GM21786 (cell line): ENCODE results near the gene GAL3ST2.
"Not testable (repeated sequence)": the region's sequence is repeated elsewhere in the genome, so short reads cannot be mapped to it uniquely, and the experiment has no call there.

ENCODE experiments used
- ATAC-seq: cut with Tn5 transposase; IDR thresholded peaks from one replicate; pipeline ENCODE4 v1.9.1; 2021; ENCODE audit not compliant: unreplicated experiment

GAL3ST2 gene

DNA sequence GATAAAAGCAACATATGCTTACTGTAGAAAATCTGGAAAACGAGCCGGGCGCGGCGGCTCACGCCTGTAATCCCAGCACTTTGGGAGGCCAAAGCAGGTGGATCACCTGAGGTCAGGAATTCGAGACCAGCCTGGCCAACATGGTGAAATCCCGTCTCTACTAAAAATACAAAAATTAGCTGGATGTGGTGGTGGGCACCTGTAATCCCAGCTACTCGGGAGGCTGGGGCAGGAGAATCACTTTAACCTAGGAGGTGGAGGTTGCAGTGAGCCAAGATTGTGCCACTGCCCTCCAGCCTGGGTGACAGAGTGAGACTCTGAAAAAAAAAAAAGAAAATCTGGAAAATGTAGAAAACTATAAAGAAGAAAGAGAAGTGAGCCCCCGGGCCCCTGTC is 41.2 kb downstream of the GAL3ST2 start:
- ATAC-seq: not testable (repeated sequence)

- ATAC-seq: no peak
Measured at GRCh38 chr2:241818229-241818942, 41.8 kb downstream of the GAL3ST2 start.

DNA sequence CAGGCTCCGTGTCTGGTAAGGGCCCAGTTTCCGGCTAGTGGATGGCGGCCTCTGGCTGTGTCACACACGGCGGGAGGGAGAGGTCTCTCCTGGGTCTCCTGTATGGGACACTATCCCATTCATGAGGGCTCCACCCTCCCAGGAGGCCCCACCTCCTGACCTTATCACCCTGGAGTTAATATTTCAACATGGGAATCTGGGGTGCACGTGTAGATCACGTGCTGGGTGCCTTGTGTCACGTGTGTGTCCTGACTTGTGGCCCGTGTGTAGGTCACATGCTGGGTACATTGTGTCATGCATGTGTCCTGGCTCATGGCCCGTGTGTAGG is 42.3 kb downstream of the GAL3ST2 start:
- no peak for ATAC-seq

DNA sequence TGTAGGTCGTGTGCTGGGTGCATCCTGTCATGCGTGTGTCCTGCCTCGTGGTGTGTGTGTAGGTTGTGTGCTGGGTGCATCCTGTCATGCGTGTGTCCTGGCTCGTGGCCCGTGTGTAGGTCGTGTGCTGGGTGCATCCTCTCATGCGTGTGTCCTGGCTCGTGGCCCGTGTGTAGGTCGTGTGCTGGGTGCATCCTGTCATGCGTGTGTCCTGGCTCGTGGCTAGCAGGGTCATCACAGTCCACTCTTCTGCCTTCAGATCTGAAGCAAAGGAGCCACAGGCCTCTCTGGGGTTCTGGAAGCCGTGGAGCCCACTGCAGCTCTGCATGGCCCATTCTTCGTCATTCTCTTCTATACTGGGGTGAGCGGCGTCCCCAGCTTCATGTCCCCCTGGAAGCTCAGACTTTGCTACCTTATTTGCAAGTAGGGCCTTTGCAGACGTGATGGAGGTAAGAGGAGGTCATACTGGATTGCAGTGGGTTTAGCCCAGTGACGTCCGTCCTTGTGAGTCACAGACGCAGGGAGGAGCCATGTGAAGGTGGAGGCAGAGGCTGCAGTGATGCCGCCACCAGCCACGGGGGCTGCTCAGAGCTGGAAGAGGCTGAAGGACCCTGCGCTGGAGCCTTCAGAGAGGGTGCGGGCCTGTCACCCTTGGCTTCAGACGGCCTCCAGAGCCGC is 43.5 kb downstream of the GAL3ST2 start:
- ATAC-seq: not testable (repeated sequence)

DNA sequence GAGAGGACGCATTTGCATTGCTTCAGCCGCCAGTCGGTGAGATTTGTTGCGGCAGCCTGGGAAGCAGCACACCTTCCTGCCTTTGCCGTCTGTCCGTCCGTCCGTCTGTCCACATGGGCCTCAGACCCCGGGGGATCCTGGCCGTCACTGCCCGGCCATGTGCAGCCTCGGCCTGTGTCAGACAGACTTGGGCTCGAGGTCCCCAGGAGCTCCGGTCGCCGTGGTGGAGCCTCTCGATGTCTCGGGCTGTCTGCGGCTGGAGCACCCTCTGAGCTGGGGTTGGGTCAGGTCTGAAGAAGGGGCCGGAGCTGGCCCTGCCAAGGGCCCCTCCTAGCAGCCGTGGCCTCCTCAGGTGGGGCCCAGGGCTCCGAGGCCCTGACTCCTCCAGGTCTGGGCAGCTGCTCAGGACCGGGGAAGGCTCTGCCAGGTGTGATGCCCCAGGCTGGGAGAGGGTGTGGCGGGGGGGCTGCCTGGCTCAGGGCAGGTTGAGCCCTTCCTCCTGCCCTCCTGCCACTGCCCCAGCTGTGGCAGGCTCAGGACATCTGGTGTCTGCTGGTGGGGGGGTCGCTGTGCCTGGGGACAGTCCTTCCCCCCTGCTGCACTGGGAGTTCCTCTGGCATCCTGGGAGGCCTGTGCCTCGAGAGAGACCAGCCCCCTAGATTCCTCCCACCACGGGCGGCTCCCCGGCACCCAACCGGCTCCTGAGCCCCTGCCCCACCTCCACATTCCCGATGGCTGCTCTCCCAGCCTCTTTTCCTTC is 44.2 kb downstream of the GAL3ST2 start:
- ATAC-seq: no peak

GRCh38 chr2:241821460-241822263 is 45.0 kb downstream of the GAL3ST2 start:
- ATAC-seq: no peak

DNA sequence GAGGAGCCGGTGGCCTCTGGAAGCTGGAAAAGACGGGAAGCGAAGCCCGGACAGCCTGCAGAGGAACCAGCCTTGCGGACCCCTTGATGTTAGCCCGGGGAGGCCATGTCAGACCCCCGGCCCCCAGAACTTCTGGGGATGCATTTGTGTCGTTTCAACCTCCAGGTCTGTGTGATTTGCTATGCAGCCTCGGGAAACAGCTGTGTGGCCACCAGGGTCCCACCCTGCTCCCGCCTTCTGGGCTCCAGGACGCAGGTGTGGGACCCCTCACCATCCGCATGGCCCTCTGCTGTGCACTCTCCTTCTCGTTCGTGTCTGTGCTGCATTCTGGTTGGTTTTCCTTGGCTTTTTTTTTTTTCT is 45.6 kb downstream of the GAL3ST2 start:
- ATAC-seq: no peak

DNA sequence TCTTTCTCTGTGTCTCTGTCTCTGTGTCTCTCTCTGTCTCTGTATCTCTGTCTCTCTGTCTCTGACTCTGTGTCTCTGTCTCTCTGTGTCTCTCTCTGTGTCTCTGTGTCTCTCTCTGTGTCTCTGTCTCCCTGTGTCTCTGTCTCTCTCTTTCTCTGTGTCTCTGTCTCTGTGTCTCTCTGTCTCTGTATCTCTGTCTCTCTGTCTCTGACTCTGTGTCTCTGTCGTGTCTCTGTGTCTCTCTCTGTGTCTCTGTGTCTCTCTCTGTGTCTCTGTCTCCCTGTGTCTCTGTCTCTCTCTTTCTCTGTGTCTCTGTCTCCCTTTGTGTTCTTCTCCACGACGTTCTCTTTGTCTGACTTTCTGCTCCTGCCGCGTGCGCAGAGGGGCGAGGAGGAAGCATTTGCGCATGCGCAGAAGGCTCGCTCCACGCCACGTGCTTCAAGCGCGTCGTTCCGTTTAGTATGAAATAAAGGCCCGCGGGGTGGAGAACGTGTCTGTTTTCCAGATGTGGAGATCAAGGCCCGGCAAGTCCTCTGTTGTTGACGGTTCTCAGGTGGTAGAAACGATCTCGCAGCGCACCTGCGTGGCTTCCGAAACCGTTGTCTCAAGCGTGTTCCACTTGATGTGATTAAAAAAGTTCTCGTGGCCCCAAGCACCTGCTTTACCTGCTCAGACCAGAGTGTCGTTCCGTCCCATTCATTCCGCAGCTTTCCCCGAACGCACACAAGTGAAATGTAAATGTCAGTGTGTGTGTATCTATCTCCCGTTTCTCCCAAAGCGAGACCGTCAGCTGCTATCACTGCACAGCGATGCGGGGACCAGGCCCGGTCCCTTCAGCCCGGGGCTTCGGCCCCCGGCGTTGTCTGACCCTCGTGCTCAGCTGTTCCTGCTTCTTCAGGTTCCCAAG is 47.2 kb downstream of the GAL3ST2 start:
- not testable (repeated sequence) for ATAC-seq

DNA sequence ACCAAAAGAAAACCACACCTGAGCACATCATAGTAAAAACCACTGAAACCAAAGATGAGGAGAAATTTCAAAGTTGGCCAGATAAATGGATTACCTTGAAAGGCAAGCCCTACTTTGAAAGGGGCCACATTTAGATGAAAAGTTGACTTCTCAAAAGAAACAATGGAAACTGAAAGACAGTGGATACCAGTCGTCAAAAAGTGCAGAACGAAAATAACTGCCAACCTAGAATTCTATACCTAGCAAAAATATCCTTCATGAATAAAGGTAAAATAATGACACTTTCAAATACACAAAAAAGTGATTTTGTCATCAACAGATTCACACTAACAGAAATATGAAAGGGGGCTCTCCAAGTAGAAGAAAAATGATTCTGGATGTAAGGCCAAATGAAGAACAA is 50.8 kb downstream of the GAL3ST2 start:
- ATAC-seq: no peak

DNA sequence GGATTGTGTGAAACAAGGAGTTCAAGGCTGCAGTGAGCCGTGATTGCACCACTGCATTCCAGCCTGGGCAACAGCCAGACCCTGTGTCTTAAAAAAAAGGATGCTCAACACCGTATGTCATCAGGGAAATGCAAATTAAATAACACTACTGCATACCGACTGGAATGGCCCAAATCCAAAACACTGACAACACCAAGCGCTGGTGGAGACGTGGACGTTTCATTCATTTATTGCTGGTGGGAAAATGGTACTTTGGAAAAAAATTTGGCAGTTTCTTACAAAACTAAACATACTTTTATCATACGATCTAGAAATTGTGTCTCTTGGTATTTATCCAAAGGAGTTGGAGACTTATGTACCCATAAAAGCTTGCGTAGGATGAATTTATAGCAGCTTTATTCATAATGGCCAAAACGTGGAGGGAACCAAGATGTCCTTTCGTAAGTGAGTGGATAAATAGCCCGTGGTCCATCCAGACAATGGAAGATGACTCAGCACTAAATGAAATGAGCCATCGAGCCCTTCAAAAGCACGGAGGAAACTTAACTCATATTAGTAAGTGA is 56.6 kb downstream of the GAL3ST2 start:
- ATAC-seq: no peak

- not testable (repeated sequence) for ATAC-seq
Measured at GRCh38 chr2:241833756-241834526, 57.3 kb downstream of the GAL3ST2 start.

- ATAC-seq: no peak
Measured at GRCh38 chr2:241834527-241835210, 58.0 kb downstream of the GAL3ST2 start.

DNA sequence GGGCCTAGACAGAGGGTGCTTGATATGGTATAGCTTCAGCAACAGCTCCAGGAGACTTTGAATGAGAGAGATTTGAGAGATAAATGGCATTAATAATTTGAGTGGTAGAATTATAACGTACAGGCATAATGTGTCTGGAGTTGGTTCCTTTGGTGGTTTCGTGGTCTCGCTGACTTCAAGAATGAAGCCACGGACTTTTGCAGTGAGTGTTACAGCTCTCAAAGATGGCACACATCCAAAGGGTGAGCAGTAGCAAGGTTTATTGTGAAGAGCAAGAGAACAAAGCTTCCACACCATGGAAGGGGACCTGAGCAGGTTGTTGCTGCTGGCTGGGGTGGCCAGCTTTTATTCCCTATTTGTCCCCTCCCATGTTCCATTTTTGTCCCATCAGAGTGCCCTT is 59.0 kb downstream of the GAL3ST2 start:
- no peak for ATAC-seq

GRCh38 chr2:241836292-241836691 is 59.7 kb downstream of the GAL3ST2 start:
- no peak for ATAC-seq

DNA sequence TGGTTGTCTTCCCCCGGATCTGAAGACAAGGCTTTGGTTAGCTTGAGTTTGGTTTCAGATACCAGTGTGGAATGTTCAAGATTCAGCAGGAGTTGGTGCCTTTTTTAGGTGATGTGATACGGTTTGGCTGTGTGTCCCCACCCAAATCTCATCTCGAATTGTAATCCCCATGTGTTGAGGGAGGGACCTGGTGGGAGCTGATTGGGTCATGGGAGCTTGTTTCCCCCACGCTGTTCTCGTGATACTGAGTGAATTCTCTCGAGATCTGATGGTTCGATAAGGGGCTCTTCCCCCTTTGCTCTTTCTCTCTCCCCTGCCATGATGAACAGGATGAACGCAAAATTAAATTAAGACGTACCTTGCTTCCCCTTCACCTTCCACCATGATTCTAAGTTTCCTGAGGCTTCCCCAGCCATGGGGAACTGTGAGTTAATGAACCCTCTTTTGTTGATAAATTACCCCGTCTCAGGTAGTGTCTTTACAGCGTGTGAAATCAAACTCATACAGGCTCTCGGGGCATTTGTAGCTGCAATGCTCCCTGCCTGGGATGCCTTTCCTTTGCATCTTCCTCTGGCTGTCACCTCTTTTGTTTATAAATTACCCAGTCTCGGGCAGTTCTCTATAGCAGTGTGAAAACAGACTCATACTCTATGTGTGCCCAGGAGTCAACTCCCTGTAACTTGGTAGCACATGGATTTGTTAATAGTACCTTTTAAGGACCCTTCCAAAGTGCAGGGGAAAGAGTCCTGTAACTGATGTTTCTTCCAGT is 60.8 kb downstream of the GAL3ST2 start:
- no peak for ATAC-seq

GRCh38 chr2:241841181-241842066 is 64.8 kb downstream of the GAL3ST2 start:
- ATAC-seq: no peak

- ATAC-seq: no peak
Measured at GRCh38 chr2:241842067-241842415, 65.4 kb downstream of the GAL3ST2 start.
